Aorta (tissue), 5 donors: ENCODE measurements around the gene EFCC1. TPM values are rescaled to one million over a fixed set of nuclear protein-coding genes. Genes with fewer than 3 reads are reported as not detected.

Experiments used
- ATAC-seq: fragments of 200-7000 bp; cut with Tn5 transposase; one replicate; pipeline ENCODE4 v1.9.1; 2022; ENCODE audit warnings: moderate library complexity; ENCODE audit not compliant: low FRiP score
- DNase-seq, 2 donors: peaks; one replicate each; pipeline ENCODE4 v3.0.0-alpha.2; 2020
- H3K27ac ChIP-seq, 2 donors: one replicate each; pipeline ENCODE4 v1.5.1; 2013; ENCODE audit warnings: low read length in 2 of 2, mild to moderate bottlenecking in 2 of 2, moderate library complexity in 2 of 2, control low read depth in 1 of 2, inconsistent platforms in 1 of 2, low read depth in 1 of 2
- H3K27me3 ChIP-seq, 2 donors: one replicate each; pipeline ENCODE4 v1.6.1; 2013; ENCODE audit warnings: control low read depth in 1 of 2, low read length in 1 of 2, mild to moderate bottlenecking in 1 of 2, moderate library complexity in 1 of 2; ENCODE audit not compliant: insufficient read depth in 2 of 2, control insufficient read depth in 1 of 2
- H3K36me3 ChIP-seq, 2 donors: one replicate each; pipeline ENCODE4 v1.6.1; 2013; ENCODE audit warnings: control low read depth in 1 of 2, low read length in 1 of 2, mild to moderate bottlenecking in 1 of 2; ENCODE audit not compliant: insufficient read depth in 2 of 2, control insufficient read depth in 1 of 2
- H3K4me1 ChIP-seq, 2 donors: one replicate each; pipeline ENCODE4 v1.6.1; 2013; ENCODE audit warnings: low read length in 2 of 2, control low read depth in 1 of 2, mild to moderate bottlenecking in 1 of 2, moderate library complexity in 1 of 2; ENCODE audit not compliant: insufficient read depth in 2 of 2, control insufficient read depth in 1 of 2
- H3K4me3 ChIP-seq, 2 donors: one replicate each; pipeline ENCODE4 v1.5.1; 2013; ENCODE audit warnings: low read length in 2 of 2, control low read depth in 1 of 2, mild to moderate bottlenecking in 1 of 2
- H3K9me3 ChIP-seq: one replicate; pipeline ENCODE4 v1.6.1; 2013; ENCODE audit warnings: mild to moderate bottlenecking, low read length; ENCODE audit not compliant: control insufficient read depth
- WGBS, 2 donors: extraction: QIAGEN DNeasy Blood & Tissue Kit; methylation state at CpG; one replicate each; pipeline ENCODE4 v1.1.7; 2013; 5-methylcytosine and 5-hydroxymethylcytosine counted together
- intact Hi-C, 2 donors: fragments of 100-400 bp; cut with DNase I; formaldehyde crosslinking; loops; one replicate each; pipeline versions ENCODE4 v1.14.2 to v1.15.0; 2022
- polyA plus RNA-seq, 2 donors: library from polyadenylated mRNA; stranded (reverse); fragments of 200-250 nt; gene quantifications; one replicate each; pipeline ENCODE4 v1.2.3, GENCODE V29; 2013
- total RNA-seq, 2 donors: library from RNA; stranded (reverse); fragmentation: NEBNext Ultra II Directional; extraction: Animal tissue kit (Norgen Biotek cat#: 25700); gene quantifications; one replicate each; pipeline ENCODE4 v1.2.1, GENCODE V29; 2021
- donor health status: healthy with polysubstance abuse.
- donor health status: Bipolar disorder and iron deficiency.
- donor health status: DM: no; HTN: no; CAD: no.
- donor health status: DM: no; HTN: no; CAD: no.
- donor health status: DM: yes; HTN: yes; CAD: no.

Gene EFCC1
- total and polyA plus RNA-seq, 4 donors = 0.13 to 3.1 (median 1.0) TPM

- 82 to 84% methylated on average over 10 of the region's 10 CpGs for WGBS, 2 donors
- intact Hi-C loops = no loop called here
- no peak overlapping the region for H3K4me3 ChIP-seq
- no peak for ATAC-seq
- no peaks in the 10 kb centered on the region for H3K27me3 ChIP-seq
- H3K27ac ChIP-seq = no peak overlapping the region
- H3K36me3 ChIP-seq = no peaks in the 10 kb centered on the region
- no peaks in the 10 kb centered on the region for H3K9me3 ChIP-seq
- H3K4me1 ChIP-seq = no peaks in the 10 kb centered on the region
- DNase-seq = peak in 1 of 2 donors; percentile 40
Measured at GRCh38 chr3:129038121-129038855, 37.2 kb downstream of the EFCC1 start.

GRCh38 chr3:129039271-129040038, 38.4 kb downstream of the EFCC1 start:
- no peaks in the 10 kb centered on the region for H3K9me3 ChIP-seq
- DNase-seq (peak in 1 of 2 donors; percentile 80), ATAC-seq (no peak)
- intact Hi-C loops = no loop called here
- no peaks in the 10 kb centered on the region for H3K27me3 ChIP-seq
- H3K4me1 ChIP-seq = no peaks in the 10 kb centered on the region
- 55 to 56% methylated on average over 14 of the region's 14 CpGs for whole genome bisulfite sequencing, 2 donors
- H3K27ac ChIP-seq = no peak overlapping the region
- H3K4me3 ChIP-seq = no peak overlapping the region
- H3K36me3 ChIP-seq = no peaks in the 10 kb centered on the region

GRCh38 chr3:129040039-129040336, 38.9 kb downstream of the EFCC1 start:
- DNase-seq = no peak
- intact Hi-C loops = no loop called here
- ATAC-seq = no peak
- Histone ChIP-seq H3K27ac (no peak overlapping the region), H3K9me3 (no peaks in the 10 kb centered on the region), H3K4me3 (no peak overlapping the region), H3K4me1 (no peaks in the 10 kb centered on the region), H3K27me3 (no peaks in the 10 kb centered on the region), H3K36me3 (no peaks in the 10 kb centered on the region)
- 69 to 72% methylated on average over 3 of the region's 3 CpGs for WGBS, 2 donors

- Histone ChIP-seq H3K4me1 (no peaks in the 10 kb centered on the region), H3K27me3 (no peaks in the 10 kb centered on the region), H3K4me3 (no peak overlapping the region), H3K36me3 (no peaks in the 10 kb centered on the region), H3K27ac (no peak overlapping the region), H3K9me3 (no peaks in the 10 kb centered on the region)
- intact Hi-C loops = no loop called here
- DNase-seq = peak in 1 of 2 donors; percentile 71
- ATAC-seq = no peak
- WGBS, 2 donors = 93 to 96% methylated on average over 15 of the region's 15 CpGs
Measured at GRCh38 chr3:129040579-129041300, 39.6 kb downstream of the EFCC1 start.

- H3K4me1 ChIP-seq = no peaks in the 10 kb centered on the region
- no peaks in the 10 kb centered on the region for H3K36me3 ChIP-seq
- H3K27me3 ChIP-seq = no peaks in the 10 kb centered on the region
- DNase-seq (peak in 1 of 2 donors; percentile 85), ATAC-seq (peak; percentile 73)
- intact Hi-C loops = no loop called here
- peak overlapping the region in 1 of 2 donors; percentile 39 for H3K4me3 ChIP-seq
- H3K9me3 ChIP-seq = no peaks in the 10 kb centered on the region
- WGBS, 2 donors = 5 to 6% methylated on average over 39 to 43 of the region's 43 CpGs
- no peak overlapping the region for H3K27ac ChIP-seq
Measured at GRCh38 chr3:129045675-129046036, 44.6 kb downstream of the EFCC1 start.

GRCh38 chr3:129046037-129046731, 45.1 kb downstream of the EFCC1 start:
- Histone ChIP-seq H3K4me1 (no peaks in the 10 kb centered on the region), H3K27ac (no peak overlapping the region), H3K9me3 (no peaks in the 10 kb centered on the region), H3K4me3 (peak overlapping the region in 1 of 2 donors; percentile 39), H3K27me3 (no peaks in the 10 kb centered on the region), H3K36me3 (no peaks in the 10 kb centered on the region)
- WGBS, 2 donors = 20 to 27% methylated on average over 58 to 67 of the region's 67 CpGs
- ATAC-seq (peak; percentile 20), DNase-seq (peak in 1 of 2 donors; percentile 80)
- intact Hi-C loops = no loop called here

- H3K27ac ChIP-seq = no peak overlapping the region
- H3K9me3 ChIP-seq = no peaks in the 10 kb centered on the region
- no peak overlapping the region for H3K4me3 ChIP-seq
- ATAC-seq (no peak), DNase-seq (peak in 1 of 2 donors; percentile 72)
- H3K4me1 ChIP-seq = no peaks in the 10 kb centered on the region
- intact Hi-C loops = no loop called here
- 87 to 88% methylated on average over 44 to 46 of the region's 46 CpGs for WGBS, 2 donors
- H3K27me3 ChIP-seq = no peaks in the 10 kb centered on the region
- no peaks in the 10 kb centered on the region for H3K36me3 ChIP-seq
Measured at GRCh38 chr3:129046732-129047552, 45.8 kb downstream of the EFCC1 start.

- no peaks in the 10 kb centered on the region for H3K27me3 ChIP-seq
- no peak overlapping the region for H3K4me3 ChIP-seq
- no peaks in the 10 kb centered on the region for H3K4me1 ChIP-seq
- intact Hi-C loops = no loop called here
- no peaks in the 10 kb centered on the region for H3K36me3 ChIP-seq
- WGBS, 2 donors = 94 to 96% methylated on average over 6 of the region's 6 CpGs
- DNase-seq (peak in 1 of 2 donors; percentile 62), ATAC-seq (no peak)
- H3K27ac ChIP-seq = no peak overlapping the region
- H3K9me3 ChIP-seq = no peaks in the 10 kb centered on the region
Measured at GRCh38 chr3:129047553-129047839, 46.4 kb downstream of the EFCC1 start.
